GM12878 (cell line): ENCODE results near the gene GREM1. TPM values are rescaled to one million over a fixed set of nuclear protein-coding genes. Genes with fewer than 3 reads are reported as not detected.

Experiments
- ATAC-seq: fragments of 200-7000 bp; cut with Tn5 transposase; 3 replicates; pipeline ENCODE4 v1.9.1; 2020; ENCODE audit warnings: mild to moderate bottlenecking, moderate library complexity
- BruUV-seq: library from RNA; stranded (reverse); fragments of 400-500 nt; replicated peaks from 2 replicates; lab custom pipeline; 2021; lab: Mats Ljungman, UMichigan
- CTCF ChIA-PET: fragments of 300-600 bp; sonication (Branson Sonifier 250); formaldehyde crosslinking; extraction: SDS; loops from one replicate; lab custom pipeline; 2021; ENCODE audit warnings: inconsistent platforms; lab: Yijun Ruan, JAX
- POLR2A ChIA-PET: fragments of 350-600 bp; formaldehyde crosslinking; extraction: SDS; loops from one replicate; lab custom pipeline; 2021; ENCODE audit warnings: inconsistent platforms; lab: Charles Lee
- RAD21 ChIA-PET: fragments of 300-600 bp; sonication (Branson Sonifier 250); formaldehyde crosslinking; loops from one replicate; lab custom pipeline; 2023; ENCODE audit warnings: antibody characterized with exemption; ENCODE audit not compliant: unreplicated experiment; lab: Charles Lee
- SMC1A ChIA-PET: fragments of 300-600 bp; sonication (Branson Sonifier 250); formaldehyde crosslinking; loops from one replicate; lab custom pipeline; 2023; ENCODE audit not compliant: unreplicated experiment, uncharacterized antibody; lab: Charles Lee
- DNase-seq: peaks from one replicate; pipeline ENCODE4 v3.0.0-alpha.2; 2011; ENCODE audit warnings: low read depth, low spot score
- FAIRE-seq: peaks from 3 replicates; lab custom pipeline; 2011; peaks lifted over from hg19 to GRCh38; lab: Jason Lieb, UNC
- H2AFZ ChIP-seq: 2 replicates; pipeline ENCODE4 v1.6.0; 2011; ENCODE audit warnings: low read depth, low read length, control low read depth; ENCODE audit not compliant: control insufficient read depth
- H3K27ac ChIP-seq: 2 replicates; pipeline ENCODE4 v1.5.1; 2011; ENCODE audit warnings: control low read depth; ENCODE audit not compliant: control insufficient read depth, insufficient read depth
- H3K27me3 ChIP-seq, 2 experiments: replicated peaks in 1 of 2; 2 replicates each; pipeline versions ENCODE4 v1.6.0 to v1.6.1; 2011; ENCODE audit warnings: low read length in 1 of 2; ENCODE audit not compliant: control insufficient read depth in 2 of 2, insufficient read depth in 2 of 2
- H3K36me3 ChIP-seq, 2 experiments: 2 replicates each; pipeline ENCODE4 v1.5.1; 2011; ENCODE audit warnings: low read length in 1 of 2; ENCODE audit not compliant: control insufficient read depth in 2 of 2, insufficient read depth in 2 of 2
- H3K4me1 ChIP-seq: 2 replicates; pipeline ENCODE4 v1.6.1; 2011; ENCODE audit warnings: mild to moderate bottlenecking, low read length, moderate library complexity, mixed read lengths; ENCODE audit not compliant: control insufficient read depth, insufficient read depth
- H3K4me2 ChIP-seq: 2 replicates; pipeline ENCODE4 v1.6.0; 2011; ENCODE audit warnings: control low read depth; ENCODE audit not compliant: control insufficient read depth, insufficient read depth
- H3K4me3 ChIP-seq: fragments of 200-600 bp; sonication (generic); 2 replicates; pipeline ENCODE4 v1.5.1; 2016
- H3K79me2 ChIP-seq: 2 replicates; pipeline ENCODE4 v1.6.0; 2011; ENCODE audit warnings: low read length; ENCODE audit not compliant: control insufficient read depth, insufficient read depth
- H3K9ac ChIP-seq: 2 replicates; pipeline ENCODE4 v1.8.0; 2011; ENCODE audit warnings: low read length, control low read depth, mixed read lengths; ENCODE audit not compliant: control insufficient read depth, insufficient read depth
- H3K9me3 ChIP-seq: replicated peaks from 3 replicates; pipeline ENCODE4 v1.5.1; 2011; ENCODE audit warnings: mild to moderate bottlenecking, low read length; ENCODE audit not compliant: control insufficient read depth, insufficient read depth
- H4K20me1 ChIP-seq: 2 replicates; pipeline ENCODE4 v1.6.0; 2011; ENCODE audit not compliant: control insufficient read depth, insufficient read depth
- BCL3 ChIP-seq: IDR thresholded peaks from 2 replicates; pipeline ENCODE4 v1.6.1; 2011; ENCODE audit warnings: borderline replicate concordance, low read depth, mild to moderate bottlenecking, moderate library complexity, low read length; ENCODE audit not compliant: insufficient read depth, poor library complexity, severe bottlenecking
- CBX5 ChIP-seq: sonication (generic); IDR thresholded peaks from 2 replicates; pipeline ENCODE4 v1.6.1; 2016; ENCODE audit warnings: low read depth, moderate library complexity, mild to moderate bottlenecking, inconsistent platforms
- CEBPB ChIP-seq, 2 experiments: fragments of 150-350 bp in 1 of 2; IDR thresholded peaks; 2 replicates each; pipeline ENCODE4 v1.6.1; 2012 to 2014; ENCODE audit warnings: low read depth in 2 of 2, low read length in 2 of 2, borderline replicate concordance in 1 of 2, inconsistent platforms in 1 of 2
- CHD1 ChIP-seq: IDR thresholded peaks from 2 replicates; pipeline ENCODE4 v1.6.1; 2012; ENCODE audit warnings: low read depth, low read length, improper control_type of control experiment
- DPF2 ChIP-seq: fragments of 450-650 bp; IDR thresholded peaks from 2 replicates; pipeline ENCODE4 v1.6.1; 2017; ENCODE audit warnings: mild to moderate bottlenecking
- IKZF1 ChIP-seq: fragments of 450-650 bp; conservative IDR thresholded peaks from 2 replicates; pipeline ENCODE4 v1.6.1; 2017; ENCODE audit warnings: antibody characterized with exemption, mild to moderate bottlenecking
- IRF4 ChIP-seq: IDR thresholded peaks from 2 replicates; pipeline ENCODE4 v1.6.1; 2011; ENCODE audit warnings: low read depth, low read length
- KLF5 ChIP-seq: fragments of 450-650 bp; IDR thresholded peaks from 2 replicates; pipeline ENCODE4 v1.6.1; 2014; ENCODE audit warnings: mild to moderate bottlenecking; ENCODE audit not compliant: partially characterized antibody
- MYC ChIP-seq: IDR thresholded peaks from 2 replicates; pipeline ENCODE4 v1.6.1; 2011; ENCODE audit warnings: mild to moderate bottlenecking, low read length, moderate library complexity, inconsistent platforms; ENCODE audit not compliant: insufficient read depth, insufficient replicate concordance, insufficient read length, severe bottlenecking
- NFXL1 ChIP-seq: fragments of 450-650 bp; IDR thresholded peaks from 2 replicates; pipeline ENCODE4 v1.6.1; 2017; ENCODE audit warnings: antibody characterized with exemption, mild to moderate bottlenecking, borderline replicate concordance
- POLR2A ChIP-seq: IDR thresholded peaks from 2 replicates; pipeline ENCODE4 v1.6.1; 2011; ENCODE audit warnings: low read depth, mild to moderate bottlenecking, low read length
- REST ChIP-seq: IDR thresholded peaks from 2 replicates; pipeline ENCODE4 v1.6.1; 2012; ENCODE audit warnings: mild to moderate bottlenecking, low read depth, low read length
- TCF12 ChIP-seq: IDR thresholded peaks from 2 replicates; pipeline ENCODE4 v1.6.1; 2011; ENCODE audit warnings: low read depth, mild to moderate bottlenecking, low read length
- TCF7 ChIP-seq: IDR thresholded peaks from 2 replicates; pipeline ENCODE4 v1.6.1; 2014; ENCODE audit warnings: antibody characterized with exemption, borderline replicate concordance
- WRNIP1 ChIP-seq: IDR thresholded peaks from 2 replicates; pipeline ENCODE4 v1.6.1; 2011; ENCODE audit warnings: low read depth, low read length, improper control_type of control experiment, borderline replicate concordance
- ZZZ3 ChIP-seq: IDR thresholded peaks from 2 replicates; pipeline ENCODE4 v1.6.1; 2011; ENCODE audit warnings: low read depth; ENCODE audit not compliant: control insufficient read depth, insufficient read length
- WGBS: methylation state at CpG from one replicate; pipeline ENCODE4 v1.1.6; 2016; ENCODE audit warnings: low lambda C conversion rate; ENCODE audit not compliant: insufficient replicate concordance, insufficient coverage; ENCODE audit errors: missing lambda C conversion rate; 5-methylcytosine and 5-hydroxymethylcytosine counted together
- in situ Hi-C: fragments of 300-500 bp; cut with MboI; formaldehyde crosslinking; loops from 9 replicates; pipeline ENCODE4 v1.14.3; 2018; ENCODE audit warnings: mixed read lengths
- intact Hi-C: fragments of 100-400 bp; cut with micrococcal nuclease; formaldehyde crosslinking; loops from one replicate; pipeline ENCODE4 v1.14.2; 2022; ENCODE audit not compliant: unreplicated experiment
- polyA plus RNA-seq, 11 experiments: library from polyadenylated mRNA; depleted of rRNA in 4 of 11; unstranded in 6 of 11; stranded (reverse) in 5 of 11; fragments of >200 nt; fragmentation: Nextera tagmentation in 4 of 11; fragmentation: Illumina TruSeq in 1 of 11; extraction: Ambion mirVana in 4 of 11; extraction: Trizol in 1 of 11; gene quantifications; 1 replicate in 1 of 11; 2 replicates in 10 of 11; pipeline versions ENCODE4 v1.2.1 to v1.2.3, GENCODE V29; 2011 to 2016; ENCODE audit warnings: inconsistent platforms in 2 of 11, missing spikeins in 2 of 11, low read depth in 1 of 11
- total RNA-seq, 4 experiments: library from RNA; depleted of rRNA in 3 of 4; stranded (reverse); fragments of >200 nt in 3 of 4; fragmentation: Illumina TruSeq in 1 of 4; extraction: Trizol in 1 of 4; gene quantifications; 2 replicates each; pipeline versions ENCODE4 v1.2.1 to v1.2.3, GENCODE V29; 2013 to 2021

GREM1 gene
- total and polyA plus RNA-seq, 10 of the 15 experiments (the other 5 are each of a cell fraction or from before 2014, with no cell fraction given) = 0.08 to 0.36 (median 0.08) TPM; not detected in 7

- no peak overlapping the region for H3K4me3 ChIP-seq
- BruUV-seq = no TSS peak
- H3K9me3 ChIP-seq = no peaks in the 10 kb centered on the region
- H3K36me3 ChIP-seq = no peaks in the 10 kb centered on the region
- ATAC-seq = no peak
- H3K27me3 ChIP-seq = 0 out of 4 replicates have a peak, but pooled peaks cover 0 to 4% of the 10 kb centered on the region in 2 experiments
- no peak overlapping the region for H3K27ac ChIP-seq
- SMC1A ChIA-PET = no interaction called here
- no peak overlapping the region for H2AFZ ChIP-seq
- in situ Hi-C loops = no loop called here
- RAD21 ChIA-PET = no interaction called here
- H3K4me2 ChIP-seq = no peak overlapping the region
- H3K4me1 ChIP-seq = no peaks in the 10 kb centered on the region
- 82% methylated on average over 14 of the region's 14 CpGs for WGBS
- intact Hi-C loops = no loop called here
- CTCF ChIA-PET = no interaction called here
- H4K20me1 ChIP-seq = no peaks in the 10 kb centered on the region
- no peak overlapping the region for H3K9ac ChIP-seq
- POLR2A ChIA-PET = no interaction called here
- no peaks in the 10 kb centered on the region for H3K79me2 ChIP-seq
- FAIRE-seq = no peak
- DNase-seq = no peak
- no peak for TF ChIP-seq IRF4
- TF ChIP-seq REST = no peak
- no peak for TF ChIP-seq POLR2A
- no peak for TF ChIP-seq BCL3
- TF ChIP-seq NFXL1 = no peak
- TF ChIP-seq MYC = no peak
- no peak for TF ChIP-seq WRNIP1
- TF ChIP-seq ZZZ3 = no peak
- TF ChIP-seq TCF7 = no peak
- no peak for TF ChIP-seq CHD1
- TF ChIP-seq IKZF1 = no peak
- no peak for TF ChIP-seq CEBPB (IDR thresholded peaks at IDR 0.05; ENCODE audit: borderline replicate concordance in 1 of 2, low read depth in 2 of 2, low read length in 2 of 2)
- TF ChIP-seq KLF5 = no peak
- no peak for TF ChIP-seq CBX5
- no peak for TF ChIP-seq TCF12
- TF ChIP-seq DPF2 = no peak
These were observed 17.2 kb upstream of the GREM1 start for GRCh38 chr15:32700501-32701150.
